8988T (cell line): ENCODE data around the gene AGAP3.
"Not testable (repeated sequence)": the region's sequence is repeated elsewhere in the genome, so short reads cannot be mapped to it uniquely, and the experiment has no call there.

Source experiments
- DNase-seq: peaks from one replicate; pipeline ENCODE4 v3.0.0; 2011

AGAP3 gene

DNA sequence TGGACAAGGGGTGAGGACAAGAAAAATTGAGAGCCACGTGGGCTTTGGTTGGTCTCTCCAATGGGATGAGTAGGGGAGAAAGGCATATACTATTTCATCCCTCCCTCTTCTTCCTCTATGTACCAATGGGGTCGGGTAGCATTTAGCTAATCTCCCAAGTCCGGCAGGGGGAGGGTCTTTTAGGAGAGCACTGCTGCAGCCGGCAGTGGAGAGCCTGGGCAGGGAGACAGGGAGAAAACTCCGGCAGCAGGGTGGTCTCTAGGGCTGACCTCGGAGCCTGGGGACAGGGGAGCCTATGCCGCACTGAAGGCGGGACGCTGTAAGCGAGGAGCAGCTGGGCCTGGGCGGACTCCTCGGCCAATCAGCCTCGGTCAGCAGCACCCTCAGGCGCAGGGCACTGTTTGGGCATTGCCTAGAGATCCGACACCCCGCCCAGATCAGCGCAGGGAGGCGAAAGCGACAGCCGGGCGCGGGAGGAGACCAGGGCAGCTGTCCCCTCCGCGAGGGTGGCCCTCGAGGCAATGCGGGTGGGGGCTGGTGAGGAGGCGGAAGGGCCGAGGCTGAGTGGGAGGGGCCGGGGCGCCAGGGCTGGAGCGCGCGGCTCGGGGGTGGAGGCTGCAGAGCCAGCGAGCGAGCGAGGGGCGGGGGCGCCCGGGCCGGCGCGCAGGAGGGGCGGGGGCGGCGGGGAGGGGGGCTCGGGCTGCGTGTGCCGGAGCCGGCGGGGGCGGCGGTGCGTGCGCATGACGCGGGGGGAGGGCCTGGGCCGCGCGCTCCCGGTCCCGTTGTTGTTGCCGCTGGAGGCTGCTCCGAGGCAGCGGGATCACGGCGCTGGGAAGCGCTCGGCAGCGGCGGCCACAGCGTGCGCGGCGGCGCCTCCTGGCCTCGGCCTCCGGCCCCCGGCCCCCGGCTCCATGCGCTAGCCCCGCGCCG is at the start of gene AGAP3:
TSS of gene AGAP3 (plus strand) at position 785 of the 930 bp plus-strand sequence. CDS start 267 bp downstream, outside the sequence.
- peak; percentile 90 for DNase-seq

DNA sequence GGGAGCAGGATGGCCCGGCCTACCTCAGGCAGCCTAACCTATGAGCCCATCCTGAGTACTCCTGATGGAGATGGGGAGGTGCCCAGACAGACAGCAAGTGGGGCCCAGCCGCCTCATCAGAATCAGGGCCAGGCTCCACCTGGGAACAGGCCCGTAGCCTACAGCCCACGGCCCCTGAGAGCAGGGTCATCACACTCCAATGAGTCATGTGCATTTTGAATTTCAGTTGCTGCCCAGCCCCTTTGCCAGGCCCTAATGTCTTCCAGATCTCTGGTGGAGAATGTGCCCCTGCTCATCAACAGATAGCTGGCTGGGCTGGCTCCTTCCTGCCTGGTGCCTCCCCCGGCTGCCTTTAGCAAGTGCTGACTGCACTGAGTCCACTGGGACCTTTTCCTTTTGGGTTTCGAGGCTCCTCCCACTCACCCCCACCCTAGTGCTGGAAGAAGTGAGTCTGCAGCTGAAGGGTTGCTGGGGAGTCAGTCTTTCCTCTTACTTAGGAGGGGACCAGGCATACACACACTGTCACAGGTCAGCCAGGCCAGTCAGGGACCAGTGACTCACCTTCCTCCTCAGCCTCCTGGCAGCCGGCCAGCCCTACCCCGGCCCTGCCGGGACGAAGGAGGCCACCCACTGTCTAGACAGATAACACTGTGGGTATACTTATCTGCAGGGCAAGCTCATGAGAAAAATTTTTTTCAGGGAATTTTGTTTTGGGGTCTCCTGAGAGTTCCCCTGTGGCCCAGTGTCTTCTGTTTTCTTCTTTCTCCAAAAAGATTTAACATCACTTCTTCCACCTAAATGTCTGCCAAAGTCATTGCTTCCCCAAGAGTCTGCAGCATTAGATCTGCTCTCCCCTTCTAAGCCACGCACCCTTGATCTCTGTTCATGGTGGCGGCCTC is 47.1 kb upstream of the AGAP3 start:
- no peak for DNase-seq

DNA sequence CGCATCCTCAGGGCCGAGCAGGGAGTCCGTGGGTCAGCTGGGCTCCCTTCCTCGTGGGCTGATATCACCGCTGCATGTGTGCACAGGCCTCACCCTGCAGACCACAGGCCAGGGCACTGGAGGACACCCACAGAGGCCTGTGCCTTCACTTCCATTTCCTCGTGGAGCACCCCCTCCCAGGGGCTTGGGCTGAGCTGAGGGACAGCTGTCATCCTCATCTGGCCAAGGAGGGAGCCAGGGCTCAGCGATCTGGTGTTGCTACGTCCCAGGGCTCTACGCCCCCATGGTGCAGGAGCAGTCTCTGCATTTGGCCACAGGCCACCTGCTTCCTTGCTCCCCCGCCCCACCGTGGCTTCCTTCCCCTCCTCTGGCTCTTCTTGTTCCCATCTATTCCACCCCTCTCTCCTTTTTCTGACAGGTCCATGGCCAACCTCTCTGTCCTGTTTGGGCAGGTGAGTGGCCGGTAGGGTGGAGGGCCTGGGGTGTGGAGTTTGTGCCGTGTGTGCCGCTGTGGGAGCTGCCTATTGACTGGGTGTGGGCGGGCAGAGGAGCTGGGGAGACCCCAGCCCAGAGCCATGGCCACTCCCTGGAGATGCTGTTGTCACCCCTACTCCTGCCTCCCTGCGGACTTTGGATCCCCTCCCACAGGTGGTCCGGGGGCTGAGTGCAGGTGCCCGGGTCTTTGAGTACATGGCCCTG is 46.3 kb upstream of the AGAP3 start:
- no peak for DNase-seq

DNA sequence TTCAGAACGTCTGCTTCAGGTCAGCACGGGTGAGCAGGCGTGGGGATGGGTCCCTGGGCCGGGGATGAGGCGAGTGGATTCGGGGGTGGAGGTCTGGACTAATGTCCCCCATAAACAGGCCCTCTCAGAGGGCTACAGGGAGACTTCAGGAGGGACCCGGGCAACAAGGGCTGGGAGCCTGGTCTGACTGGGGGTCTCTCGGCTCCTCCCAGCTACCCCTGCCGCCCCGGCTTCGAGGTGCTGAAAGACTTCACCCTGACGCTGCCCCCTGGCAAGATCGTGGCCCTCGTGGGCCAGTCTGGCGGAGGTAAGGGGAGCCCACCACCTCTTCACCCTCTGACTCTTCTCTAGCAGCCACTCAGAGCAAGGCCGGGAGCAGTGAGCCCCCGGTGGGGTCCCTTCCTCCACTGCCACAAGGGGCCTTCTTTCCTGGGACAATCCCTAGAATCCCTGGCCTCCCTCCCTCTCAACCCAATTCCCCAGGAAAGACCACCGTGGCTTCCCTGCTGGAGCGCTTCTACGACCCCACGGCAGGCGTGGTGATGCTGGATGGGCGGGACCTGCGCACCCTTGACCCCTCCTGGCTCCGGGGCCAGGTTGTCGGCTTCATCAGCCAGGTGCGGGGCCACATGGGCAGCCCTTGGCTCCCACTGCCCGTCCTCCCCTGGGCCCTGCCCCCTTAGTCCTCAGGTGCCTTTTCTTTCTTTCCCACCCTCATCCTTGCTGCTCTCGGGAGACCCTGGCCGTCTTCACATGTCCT is 45.5 kb upstream of the AGAP3 start:
- DNase-seq = no peak

GRCh38 chr7:151043449-151043848 is 42.8 kb upstream of the AGAP3 start:
- DNase-seq = not testable (repeated sequence)

GRCh38 chr7:151043959-151044358 is 42.3 kb upstream of the AGAP3 start:
- no peak for DNase-seq

GRCh38 chr7:151045262-151045661 is 41.0 kb upstream of the AGAP3 start:
- no peak for DNase-seq

DNA sequence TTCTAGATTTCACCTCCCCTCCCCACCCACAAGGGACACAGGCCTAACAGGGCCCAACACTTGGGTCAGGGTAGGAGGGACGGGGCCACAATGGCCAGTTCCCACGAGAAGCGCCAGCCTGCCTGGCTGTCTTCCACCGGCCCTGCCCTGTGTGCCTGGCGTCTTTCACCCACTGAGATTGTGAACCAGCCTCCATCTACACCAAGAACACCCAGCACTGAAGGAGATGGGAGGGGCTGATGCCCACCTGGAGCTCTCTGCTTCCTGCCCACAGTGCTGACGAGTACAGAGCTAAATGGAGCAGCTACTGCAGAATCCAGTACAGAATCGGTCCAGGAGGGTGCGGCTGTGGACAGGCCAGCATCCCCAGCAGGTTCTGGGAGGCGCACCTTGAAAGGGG is 40.3 kb upstream of the AGAP3 start:
- DNase-seq = no peak

- DNase-seq = no peak
Measured at GRCh38 chr7:151046603-151047573, 39.4 kb upstream of the AGAP3 start.

DNA sequence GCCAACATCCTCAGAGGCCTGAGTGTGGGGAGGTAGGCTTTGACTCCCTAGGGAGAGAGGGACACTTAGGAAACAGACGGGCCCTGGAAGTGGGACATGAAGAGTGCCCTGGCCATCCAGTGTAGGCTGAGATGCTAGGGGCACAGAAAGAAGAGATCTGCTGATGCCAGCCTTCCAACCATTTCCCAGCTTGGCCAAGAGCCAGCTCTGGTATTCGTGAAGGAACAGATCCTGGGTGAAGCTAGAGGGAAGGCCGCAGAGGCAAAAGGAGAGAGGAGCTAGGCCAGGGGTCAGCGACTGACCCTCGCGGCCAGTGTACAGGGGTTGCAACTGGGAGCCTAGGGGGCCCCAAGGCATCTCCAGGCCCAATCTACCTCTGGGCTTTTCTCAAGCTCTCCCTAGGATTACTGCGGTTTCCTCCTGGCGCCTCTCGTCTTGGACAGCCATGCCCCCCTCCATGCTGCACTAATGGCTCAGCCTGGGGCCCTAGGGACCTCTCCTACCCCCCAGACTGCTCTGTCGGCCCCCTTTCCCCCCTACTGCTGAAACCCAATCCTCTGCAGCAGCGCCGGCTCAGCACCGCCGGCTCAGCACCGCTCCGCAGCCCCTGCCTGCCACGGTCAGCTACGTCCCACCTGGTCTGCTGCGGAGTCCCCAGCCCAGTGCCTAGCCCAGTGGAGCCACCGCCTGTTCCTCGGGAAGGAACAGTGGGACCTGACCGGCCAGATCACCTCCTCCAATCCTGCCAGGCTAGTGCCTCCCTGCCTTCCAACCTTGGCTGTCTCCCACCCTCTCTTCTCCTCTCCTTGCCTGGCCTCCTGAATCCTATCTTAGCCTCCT is 38.1 kb upstream of the AGAP3 start, which contains the start of gene ASIC3:
TSS of gene ASIC3 (plus strand) at position 556 of the 840 bp plus-strand sequence. CDS start 355 bp downstream, outside the sequence.
- DNase-seq = no peak

GRCh38 chr7:151048911-151049463 is 37.3 kb upstream of the AGAP3 start:
- DNase-seq = no peak

- no peak for DNase-seq
Measured at GRCh38 chr7:151051108-151051507, 35.2 kb upstream of the AGAP3 start.

GRCh38 chr7:151053096-151053495 is 33.2 kb upstream of the AGAP3 start:
- no peak for DNase-seq

GRCh38 chr7:151053751-151054150 is 32.5 kb upstream of the AGAP3 start:
- no peak for DNase-seq

DNA sequence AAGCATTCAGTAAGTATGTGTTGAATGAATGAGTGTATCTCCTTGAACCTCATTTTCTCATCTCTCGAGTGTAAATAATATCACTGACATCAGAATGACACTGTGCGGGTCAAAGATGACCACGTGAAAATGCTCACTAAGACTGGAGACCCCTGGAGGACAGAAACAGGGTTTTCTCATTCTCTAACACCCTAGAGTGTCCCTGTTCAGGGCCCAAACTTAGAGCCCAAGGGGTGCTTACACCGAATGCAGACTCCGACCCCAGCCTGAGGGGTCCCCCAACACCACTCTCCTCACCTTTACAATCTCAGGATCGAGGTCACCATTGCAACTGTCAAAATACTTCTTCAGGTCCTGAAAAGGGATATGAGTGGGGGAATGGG is 30.0 kb upstream of the AGAP3 start:
- no peak for DNase-seq

DNA sequence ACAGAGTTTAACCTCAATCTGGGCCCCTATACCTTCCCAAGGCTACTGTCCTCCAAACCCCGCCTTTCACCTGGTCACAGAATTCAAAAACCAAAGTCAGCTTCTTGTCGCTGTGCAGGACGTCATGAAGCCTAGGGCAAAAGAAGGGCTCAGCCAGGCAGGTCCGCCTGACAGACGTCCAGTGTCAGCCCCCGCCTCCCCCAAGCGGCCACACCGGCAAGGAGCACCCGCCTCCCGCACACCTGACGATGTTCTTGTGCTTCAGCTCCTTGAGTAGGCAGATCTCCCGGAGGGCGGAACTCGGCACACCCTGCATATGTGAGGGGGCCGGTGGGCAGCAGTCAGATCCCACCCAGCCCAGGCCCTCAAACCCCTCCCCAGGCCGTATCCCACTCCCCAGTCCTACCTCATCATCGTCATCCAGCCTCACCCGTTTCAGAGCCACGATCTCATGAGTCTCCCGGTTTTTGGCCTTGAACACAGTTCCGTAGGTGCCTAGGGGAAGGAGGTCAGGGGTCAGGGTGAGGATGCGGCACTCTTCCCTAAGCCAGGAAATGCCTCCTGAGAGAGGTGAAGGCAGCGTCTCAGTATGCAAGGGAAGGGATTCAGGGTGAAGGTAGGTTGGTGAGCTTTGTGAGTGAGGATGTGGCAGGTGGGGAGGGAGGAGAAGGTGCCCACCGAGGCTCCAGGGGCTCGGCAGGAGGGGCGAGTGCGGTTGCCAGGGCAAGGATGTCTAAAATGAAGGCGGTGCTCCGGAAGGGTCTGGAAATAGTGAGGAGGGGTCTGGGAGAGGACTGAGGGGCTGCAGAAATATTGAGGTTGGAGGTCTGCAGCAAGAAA is 29.4 kb upstream of the AGAP3 start:
- peak; percentile 70 for DNase-seq

- peak; percentile 69 for DNase-seq
Measured at GRCh38 chr7:151057506-151057988, 28.7 kb upstream of the AGAP3 start, which contains the start of gene CDK5. CDK5 (minus strand) TSS chr7:151057897; CDS start chr7:151057848, 49 bp downstream.
